HepG2 (cell line): ENCODE data around the gene C5orf24. TPM values are rescaled to one million over a fixed set of nuclear protein-coding genes. Genes with fewer than 3 reads are reported as not detected.
A peak's percentile ranks its signal among the peaks of the same experiment; 100 is the strongest.

Experiments used
- BCL6 ChIP-seq: IDR thresholded peaks from 2 replicates; pipeline ENCODE4 v1.6.1; 2016; ENCODE audit warnings: missing genetic modification reagents, missing compliant biosample characterization
- DR1 ChIP-seq: sonication (generic); formaldehyde crosslinking; IDR thresholded peaks from 2 replicates; pipeline ENCODE4 v1.8.0; 2021; ENCODE audit warnings: mild to moderate bottlenecking, missing genetic modification reagents, inconsistent platforms
- KLF16 ChIP-seq, 2 experiments: sonication (generic) in 1 of 2; formaldehyde crosslinking in 1 of 2; IDR thresholded peaks; 2 replicates each; pipeline versions ENCODE4 v1.6.1 to v1.8.0; 2016 to 2023; ENCODE audit warnings: missing genetic modification reagents in 2 of 2, missing compliant biosample characterization in 1 of 2
- NFKBIZ ChIP-seq: IDR thresholded peaks from 2 replicates; pipeline ENCODE4 v1.6.1; 2018; ENCODE audit warnings: missing genetic modification reagents, missing compliant biosample characterization
- NR1H2 ChIP-seq: sonication (generic); formaldehyde crosslinking; IDR thresholded peaks from 2 replicates; pipeline ENCODE4 v1.8.1; 2022; ENCODE audit warnings: low read depth, missing genetic modification reagents, borderline replicate concordance
- ZBTB8A ChIP-seq: sonication (generic); formaldehyde crosslinking; IDR thresholded peaks from 2 replicates; pipeline ENCODE4 v1.4.0; 2020; ENCODE audit warnings: mild to moderate bottlenecking, low read depth, missing genetic modification reagents, borderline replicate concordance
- ZNF143 ChIP-seq: sonication (generic); formaldehyde crosslinking; IDR thresholded peaks from 2 replicates; pipeline ENCODE4 v1.4.0; 2020; ENCODE audit warnings: missing genetic modification reagents
- ZNF431 ChIP-seq: sonication (generic); formaldehyde crosslinking; IDR thresholded peaks from 2 replicates; pipeline ENCODE4 v1.9.0; 2022; ENCODE audit warnings: missing genetic modification reagents, low read depth, mild to moderate bottlenecking, borderline replicate concordance
- ZSCAN31 ChIP-seq: sonication (generic); formaldehyde crosslinking; IDR thresholded peaks from 2 replicates; pipeline ENCODE4 v1.5.0; 2020; ENCODE audit warnings: low read depth, mild to moderate bottlenecking, missing genetic modification reagents
- polyA plus RNA-seq, 8 experiments: library from polyadenylated mRNA; depleted of rRNA in 3 of 8; stranded (reverse) in 7 of 8; unstranded in 1 of 8; fragments of >200 nt; fragmentation: Illumina TruSeq in 4 of 8; extraction: Trizol in 4 of 8; gene quantifications; 2 replicates each; pipeline versions ENCODE4 v1.2.1 to v1.2.3, GENCODE V29; 2011 to 2016; ENCODE audit warnings: low read depth in 4 of 8, missing spikeins in 1 of 8, mixed read lengths in 1 of 8; ENCODE audit not compliant: insufficient read depth in 1 of 8
- total RNA-seq, 5 experiments: library from RNA; depleted of rRNA; stranded (reverse); fragments of >200 nt; fragmentation: Illumina TruSeq; extraction: Trizol; gene quantifications; 2 replicates each; pipeline ENCODE4 v1.2.3, GENCODE V29; 2016; ENCODE audit warnings: low read depth in 1 of 5
- TF ChIP-seq, protein P1 (sequence below): sonication (generic); formaldehyde crosslinking; conservative IDR thresholded peaks from 2 replicates; pipeline ENCODE4 v1.5.0; 2020; ENCODE audit warnings: missing genetic modification reagents
- TF ChIP-seq, protein P2 (sequence below): sonication (generic); formaldehyde crosslinking; IDR thresholded peaks from 2 replicates; pipeline ENCODE4 v1.4.0; 2020; ENCODE audit warnings: mild to moderate bottlenecking, missing genetic modification reagents
- TF ChIP-seq, protein P3 (sequence below): IDR thresholded peaks from 2 replicates; pipeline ENCODE4 v1.6.1; 2016; ENCODE audit warnings: control low read depth
- TF ChIP-seq, protein P4 (sequence below): IDR thresholded peaks from 2 replicates; pipeline ENCODE4 v1.6.1; 2016; ENCODE audit warnings: missing biosample characterization, missing genetic modification reagents, low read depth
- TF ChIP-seq, protein P5 (sequence below): sonication (generic); formaldehyde crosslinking; IDR thresholded peaks from 2 replicates; pipeline ENCODE4 v1.9.0; 2021; ENCODE audit warnings: missing genetic modification reagents, borderline replicate concordance

Gene C5orf24
- total and polyA plus RNA-seq, 2 of the 13 experiments (the other 11 are each of a cell fraction or from before 2014, with no cell fraction given), result 34.6 to 41.5 TPM

DNA sequence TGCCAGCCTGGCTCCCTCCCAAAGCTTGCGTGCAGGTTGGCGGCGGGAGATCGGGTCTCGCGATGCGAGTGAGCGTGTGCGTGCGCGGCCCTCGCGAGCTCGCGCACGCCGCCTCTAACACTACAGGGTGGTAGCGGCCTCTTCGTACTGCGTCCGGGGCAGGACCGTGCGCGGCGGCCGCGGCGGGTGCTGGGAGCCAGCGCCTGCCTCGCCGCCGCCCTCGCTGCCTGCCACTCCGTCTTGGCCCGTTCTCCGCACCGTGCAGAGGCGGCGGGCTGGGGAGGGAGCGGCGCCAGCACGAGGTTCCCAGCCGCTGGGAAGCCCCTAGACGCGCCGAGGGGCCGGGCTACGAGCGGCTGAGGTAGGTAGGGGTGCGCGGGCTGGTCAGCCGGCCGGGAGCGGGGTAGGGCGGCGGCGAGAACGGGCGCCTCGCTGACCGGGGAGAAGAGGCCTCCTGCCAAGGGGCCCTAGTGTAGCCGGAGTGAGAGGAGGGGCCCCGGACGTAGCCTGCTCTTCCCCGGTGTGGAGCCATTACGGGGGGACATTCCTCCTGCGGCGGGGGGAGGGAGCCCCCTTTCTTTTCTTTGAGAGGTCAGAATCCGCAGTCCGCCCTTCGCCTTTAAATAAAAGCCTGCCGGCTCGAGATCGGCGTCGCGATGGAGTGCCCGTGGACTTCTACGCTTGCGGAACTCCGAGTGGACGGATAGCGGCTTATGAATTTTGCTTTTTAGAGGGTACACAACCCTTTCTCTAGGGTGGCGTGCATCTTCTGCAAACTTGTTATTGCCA lies at the start of gene C5orf24 (continued):
- TF ChIP-seq, protein P1, sequence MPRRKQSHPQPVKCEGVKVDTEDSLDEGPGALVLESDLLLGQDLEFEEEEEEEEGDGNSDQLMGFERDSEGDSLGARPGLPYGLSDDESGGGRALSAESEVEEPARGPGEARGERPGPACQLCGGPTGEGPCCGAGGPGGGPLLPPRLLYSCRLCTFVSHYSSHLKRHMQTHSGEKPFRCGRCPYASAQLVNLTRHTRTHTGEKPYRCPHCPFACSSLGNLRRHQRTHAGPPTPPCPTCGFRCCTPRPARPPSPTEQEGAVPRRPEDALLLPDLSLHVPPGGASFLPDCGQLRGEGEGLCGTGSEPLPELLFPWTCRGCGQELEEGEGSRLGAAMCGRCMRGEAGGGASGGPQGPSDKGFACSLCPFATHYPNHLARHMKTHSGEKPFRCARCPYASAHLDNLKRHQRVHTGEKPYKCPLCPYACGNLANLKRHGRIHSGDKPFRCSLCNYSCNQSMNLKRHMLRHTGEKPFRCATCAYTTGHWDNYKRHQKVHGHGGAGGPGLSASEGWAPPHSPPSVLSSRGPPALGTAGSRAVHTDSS, result peak; percentile 79; the same call in 1 of the 2 replicates
- TF ChIP-seq KLF16 (CRISPR knock-in tag; IDR thresholded peaks at IDR 0.05) (peak in 1 of 2 experiments; percentile 64; a peak in 1 of 4 replicates), NR1H2 (CRISPR knock-in tag) (peak; percentile 94), ZNF431 (CRISPR knock-in tag) (peak; percentile 85), ZNF143 (peak; percentile 78), BCL6 (CRISPR knock-in tag) (0 out of 2 replicates have a peak, but pooled peaks have one; percentile 36), ZSCAN31 (CRISPR knock-in tag) (peak; percentile 81), DR1 (CRISPR knock-in tag) (peak; percentile 93), ZBTB8A (CRISPR knock-in tag) (no peak), NFKBIZ (no peak)
- TF ChIP-seq, protein P2, sequence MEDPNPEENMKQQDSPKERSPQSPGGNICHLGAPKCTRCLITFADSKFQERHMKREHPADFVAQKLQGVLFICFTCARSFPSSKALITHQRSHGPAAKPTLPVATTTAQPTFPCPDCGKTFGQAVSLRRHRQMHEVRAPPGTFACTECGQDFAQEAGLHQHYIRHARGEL (CRISPR knock-in tag), result no peak
- TF ChIP-seq, protein P3, sequence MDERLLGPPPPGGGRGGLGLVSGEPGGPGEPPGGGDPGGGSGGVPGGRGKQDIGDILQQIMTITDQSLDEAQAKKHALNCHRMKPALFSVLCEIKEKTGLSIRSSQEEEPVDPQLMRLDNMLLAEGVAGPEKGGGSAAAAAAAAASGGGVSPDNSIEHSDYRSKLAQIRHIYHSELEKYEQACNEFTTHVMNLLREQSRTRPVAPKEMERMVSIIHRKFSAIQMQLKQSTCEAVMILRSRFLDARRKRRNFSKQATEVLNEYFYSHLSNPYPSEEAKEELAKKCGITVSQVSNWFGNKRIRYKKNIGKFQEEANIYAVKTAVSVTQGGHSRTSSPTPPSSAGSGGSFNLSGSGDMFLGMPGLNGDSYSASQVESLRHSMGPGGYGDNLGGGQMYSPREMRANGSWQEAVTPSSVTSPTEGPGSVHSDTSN, result no peak
- TF ChIP-seq, protein P4, sequence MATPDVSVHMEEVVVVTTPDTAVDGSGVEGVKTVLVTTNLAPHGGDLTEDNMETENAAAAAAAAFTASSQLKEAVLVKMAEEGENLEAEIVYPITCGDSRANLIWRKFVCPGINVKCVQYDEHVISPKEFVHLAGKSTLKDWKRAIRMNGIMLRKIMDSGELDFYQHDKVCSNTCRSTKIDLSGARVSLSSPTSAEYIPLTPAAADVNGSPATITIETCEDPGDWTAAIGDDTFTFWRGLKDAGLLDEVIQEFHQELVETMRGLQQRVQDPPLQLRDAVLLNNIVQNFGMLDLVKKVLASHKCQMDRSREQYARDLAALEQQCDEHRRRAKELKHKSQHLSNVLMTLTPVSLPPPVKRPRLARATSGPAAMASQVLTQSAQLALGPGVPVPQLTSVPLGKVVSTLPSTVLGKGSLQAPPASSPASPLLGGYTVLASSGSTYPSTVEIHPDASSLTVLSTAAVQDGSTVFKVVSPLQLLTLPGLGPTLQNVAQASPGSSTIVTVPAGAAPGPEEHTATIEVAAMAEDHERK (CRISPR knock-in tag), result peak; percentile 97
- TF ChIP-seq, protein P5, sequence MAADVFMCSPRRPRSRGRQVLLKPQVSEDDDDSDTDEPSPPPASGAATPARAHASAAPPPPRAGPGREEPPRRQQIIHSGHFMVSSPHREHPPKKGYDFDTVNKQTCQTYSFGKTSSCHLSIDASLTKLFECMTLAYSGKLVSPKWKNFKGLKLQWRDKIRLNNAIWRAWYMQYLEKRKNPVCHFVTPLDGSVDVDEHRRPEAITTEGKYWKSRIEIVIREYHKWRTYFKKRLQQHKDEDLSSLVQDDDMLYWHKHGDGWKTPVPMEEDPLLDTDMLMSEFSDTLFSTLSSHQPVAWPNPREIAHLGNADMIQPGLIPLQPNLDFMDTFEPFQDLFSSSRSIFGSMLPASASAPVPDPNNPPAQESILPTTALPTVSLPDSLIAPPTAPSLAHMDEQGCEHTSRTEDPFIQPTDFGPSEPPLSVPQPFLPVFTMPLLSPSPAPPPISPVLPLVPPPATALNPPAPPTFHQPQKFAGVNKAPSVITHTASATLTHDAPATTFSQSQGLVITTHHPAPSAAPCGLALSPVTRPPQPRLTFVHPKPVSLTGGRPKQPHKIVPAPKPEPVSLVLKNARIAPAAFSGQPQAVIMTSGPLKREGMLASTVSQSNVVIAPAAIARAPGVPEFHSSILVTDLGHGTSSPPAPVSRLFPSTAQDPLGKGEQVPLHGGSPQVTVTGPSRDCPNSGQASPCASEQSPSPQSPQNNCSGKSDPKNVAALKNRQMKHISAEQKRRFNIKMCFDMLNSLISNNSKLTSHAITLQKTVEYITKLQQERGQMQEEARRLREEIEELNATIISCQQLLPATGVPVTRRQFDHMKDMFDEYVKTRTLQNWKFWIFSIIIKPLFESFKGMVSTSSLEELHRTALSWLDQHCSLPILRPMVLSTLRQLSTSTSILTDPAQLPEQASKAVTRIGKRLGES (CRISPR knock-in tag), result peak; percentile 78; the same call in 1 of the 2 replicates
